Pulmonary artery endothelial cell (primary cell): ENCODE results near the gene CENPA. TPM values are rescaled to one million over a fixed set of nuclear protein-coding genes. Genes with fewer than 3 reads are reported as not detected.
"Not testable (repeated sequence)": the region's sequence is repeated elsewhere in the genome, so short reads cannot be mapped to it uniquely, and the experiment has no call there.

Experiments
- DNase-seq: peaks from one replicate; pipeline ENCODE4 v3.0.0-alpha.2; 2011; ENCODE audit warnings: low read depth, low spot score
- total RNA-seq: library from RNA; depleted of rRNA; stranded (reverse); fragments of >200 nt; gene quantifications from 2 replicates; pipeline ENCODE4 v1.2.3, GENCODE V29; 2014

CENPA gene
- total RNA-seq, 1 donor from 2014 or later = 14.2 TPM

- no peak for DNase-seq
These were observed 562 bp downstream of the CENPA start for GRCh38 chr2:26786207-26787028.

DNA sequence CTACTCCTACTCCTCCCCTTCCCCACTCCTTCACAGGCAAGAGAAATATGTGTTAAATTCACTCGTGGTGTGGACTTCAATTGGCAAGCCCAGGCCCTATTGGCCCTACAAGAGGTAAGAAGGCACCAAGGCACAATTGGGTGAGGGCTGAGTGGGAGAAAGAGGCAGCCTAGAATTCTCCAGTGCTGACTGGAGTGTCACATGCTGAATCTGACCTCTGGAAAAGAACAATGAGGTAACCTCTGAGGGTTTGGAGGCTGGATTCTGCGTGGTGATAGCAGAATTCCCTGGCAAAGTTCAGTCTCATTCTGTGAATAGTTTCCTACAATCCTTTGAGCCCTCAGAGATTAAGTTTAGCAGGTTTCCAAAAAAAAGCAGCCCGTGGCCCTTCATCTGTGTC is 6.9 kb downstream of the CENPA start:
- DNase-seq = no peak

GRCh38 chr2:26793518-26793917 is 7.7 kb downstream of the CENPA start:
- no peak for DNase-seq

DNA sequence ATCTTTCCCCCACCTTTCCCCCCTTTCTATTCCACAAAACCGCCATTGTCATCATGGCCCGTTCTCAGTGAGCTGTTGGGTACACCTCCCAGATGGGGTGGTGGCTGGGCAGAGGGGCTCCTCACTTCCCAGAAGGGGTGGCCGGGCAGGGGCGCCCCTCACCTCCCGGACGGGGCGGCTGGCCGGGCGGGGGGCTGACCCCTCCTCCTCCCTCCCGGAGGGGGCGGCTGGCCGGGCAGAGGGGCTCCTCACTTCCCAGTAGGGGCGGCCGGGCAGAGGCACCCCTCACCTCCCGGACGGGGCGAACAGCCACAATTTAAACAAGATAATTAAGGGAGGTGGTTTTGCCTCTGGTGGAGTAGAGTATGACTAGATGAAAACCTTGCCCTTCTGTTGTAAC is 9.3 kb downstream of the CENPA start:
- DNase-seq = not testable (repeated sequence)

- no peak for DNase-seq
These were observed 15.5 kb downstream of the CENPA start for GRCh38 chr2:26801328-26801727.

GRCh38 chr2:26801796-26802195 is 15.9 kb downstream of the CENPA start:
- DNase-seq = no peak

DNA sequence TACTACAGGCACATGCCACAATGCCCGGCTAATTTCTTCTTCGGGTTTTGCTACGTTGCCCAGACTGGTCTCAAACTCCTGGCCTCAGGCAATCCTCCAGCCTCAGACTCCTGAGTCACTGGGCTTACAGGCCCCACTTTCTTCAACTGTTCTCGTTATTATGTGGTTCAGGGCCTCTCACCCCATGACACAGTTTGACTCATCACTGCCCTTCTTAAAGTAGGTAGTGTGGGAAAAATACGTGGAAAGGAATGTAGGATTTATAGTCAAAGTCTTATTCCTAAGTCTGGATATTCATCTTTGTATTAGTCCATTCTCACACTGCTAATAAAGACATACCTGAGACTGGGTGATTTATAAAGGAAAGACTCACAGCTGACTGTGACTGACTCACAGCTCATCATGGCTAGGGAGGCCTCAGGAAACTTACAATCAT is 19.4 kb downstream of the CENPA start:
- no peak for DNase-seq

DNA sequence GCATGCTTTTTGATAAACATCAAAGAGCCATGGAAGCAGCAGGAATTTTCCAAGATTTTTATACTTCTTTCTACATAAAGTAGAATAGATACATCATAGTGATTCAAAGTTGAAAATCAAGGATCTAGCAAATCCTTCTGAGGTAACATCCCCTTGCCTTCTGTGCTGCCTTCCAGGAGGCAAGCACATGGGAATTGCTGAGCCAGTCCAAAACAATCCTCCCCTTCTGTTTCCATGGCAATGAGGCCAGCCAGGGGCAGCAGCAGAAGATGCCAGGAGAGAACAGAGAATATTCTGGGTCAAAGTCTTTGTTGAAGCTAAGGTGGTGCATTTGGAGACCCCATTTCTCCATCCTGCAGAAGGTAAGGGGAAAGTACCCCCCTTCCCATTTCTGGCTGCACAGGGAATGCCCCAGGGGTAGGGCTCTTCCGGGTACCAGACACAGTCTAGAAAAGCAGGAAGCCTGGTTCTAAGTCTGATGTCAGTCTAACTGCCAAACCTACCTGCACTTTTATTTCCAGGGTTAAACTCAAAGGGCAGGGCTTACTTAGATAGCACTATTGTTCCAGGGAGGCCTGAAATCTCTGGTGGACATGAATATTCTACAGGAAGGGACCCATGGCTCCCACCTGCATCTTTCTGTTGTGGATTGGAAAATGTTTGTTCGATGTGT is 22.1 kb downstream of the CENPA start:
- DNase-seq = no peak

DNA sequence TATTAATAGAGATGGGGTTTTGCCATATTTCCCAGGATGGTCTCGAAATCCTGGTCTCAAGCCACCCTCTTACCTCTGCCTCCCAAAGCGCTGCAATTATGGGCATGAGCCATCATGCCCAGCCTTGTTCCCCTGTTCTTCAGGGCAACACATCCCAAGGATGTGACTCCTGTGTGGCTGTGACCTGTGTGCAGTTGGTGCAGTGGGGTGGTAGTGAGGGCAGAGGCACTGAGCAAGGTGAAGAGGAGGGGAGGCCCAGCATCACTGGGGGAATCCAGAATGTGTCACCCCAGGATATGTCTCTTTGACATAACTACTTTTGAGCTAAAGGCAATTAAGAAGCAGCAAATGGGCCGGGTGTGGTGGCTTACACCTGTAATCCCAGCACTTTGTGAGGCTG is 23.4 kb downstream of the CENPA start:
- no peak for DNase-seq

GRCh38 chr2:26809876-26810577 is 24.2 kb downstream of the CENPA start:
- DNase-seq = no peak

DNA sequence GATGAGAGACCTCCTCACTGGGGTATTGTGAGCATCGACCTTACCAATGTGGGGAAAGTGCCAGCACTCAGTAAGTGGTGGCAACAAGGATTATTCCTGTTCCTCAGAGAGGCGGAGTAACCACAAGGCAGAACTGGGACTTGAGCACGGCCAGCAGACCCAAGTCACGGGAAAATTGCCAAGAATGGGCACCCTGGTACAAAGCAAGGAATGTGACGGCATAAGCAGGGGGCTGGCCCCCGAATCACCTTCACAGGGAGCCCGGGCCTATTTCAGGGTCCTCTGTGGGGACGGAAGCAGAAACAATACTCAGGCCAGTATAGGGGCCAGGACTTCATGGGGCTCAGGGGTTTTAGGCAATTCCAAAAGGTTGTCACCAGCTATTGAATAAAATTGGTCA is 25.4 kb downstream of the CENPA start:
- no peak for DNase-seq

- DNase-seq = no peak
These were observed 26.2 kb downstream of the CENPA start for GRCh38 chr2:26811791-26812694.

DNA sequence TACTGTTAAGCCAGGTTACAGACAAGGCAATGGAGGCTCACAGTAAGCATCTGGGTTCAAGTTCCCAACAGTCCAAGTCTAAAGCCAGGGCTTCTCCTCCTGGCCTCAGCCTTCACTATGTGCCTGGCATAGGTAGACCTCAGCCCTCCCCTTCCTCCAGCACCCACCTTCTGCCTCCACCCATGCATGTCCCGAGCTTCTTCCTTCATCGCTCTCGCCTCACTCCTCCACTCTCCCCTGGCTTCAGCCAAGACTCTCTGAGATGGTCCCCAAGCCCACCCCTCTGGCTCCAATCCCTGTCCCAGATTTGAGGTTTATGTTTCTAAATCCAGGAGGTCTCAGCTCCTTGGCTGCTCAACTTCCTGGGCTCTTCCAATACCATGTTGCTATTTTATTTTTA is 26.9 kb downstream of the CENPA start:
- DNase-seq = no peak

DNA sequence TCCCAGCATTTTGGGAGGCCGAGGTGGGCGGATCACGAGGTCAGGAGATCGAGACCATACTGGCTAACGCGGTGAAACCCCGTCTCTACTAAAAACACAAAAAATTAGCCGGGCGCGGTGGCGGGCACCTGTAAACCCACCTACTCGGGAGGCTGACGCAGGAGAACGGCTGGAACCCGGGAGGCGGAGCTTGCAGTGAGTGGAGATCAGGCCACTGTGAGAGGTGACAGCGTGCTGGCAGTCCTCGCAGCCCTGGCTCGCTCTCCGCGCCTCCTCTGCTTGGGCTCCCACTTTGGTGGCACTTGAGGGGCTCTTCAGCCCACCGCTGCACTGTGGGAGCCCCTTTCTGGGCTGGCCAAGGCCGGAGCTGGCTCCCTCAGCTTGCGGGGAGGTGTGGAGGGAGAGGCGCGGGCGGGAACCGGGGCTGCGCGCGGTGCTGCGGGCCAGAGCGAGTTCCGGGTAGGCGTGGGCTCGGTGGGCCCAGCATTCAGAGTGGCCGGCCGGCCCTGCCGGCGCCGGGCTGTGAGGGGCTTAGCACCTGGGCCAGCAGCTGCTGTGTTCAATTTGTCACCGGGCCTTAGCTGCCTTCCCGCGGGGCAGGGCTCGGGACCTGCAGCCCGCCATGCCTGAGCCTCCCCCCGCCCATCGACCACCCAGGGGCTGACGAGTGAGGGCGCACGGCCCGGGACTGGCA is 28.4 kb downstream of the CENPA start:
- not testable (repeated sequence) for DNase-seq

DNA sequence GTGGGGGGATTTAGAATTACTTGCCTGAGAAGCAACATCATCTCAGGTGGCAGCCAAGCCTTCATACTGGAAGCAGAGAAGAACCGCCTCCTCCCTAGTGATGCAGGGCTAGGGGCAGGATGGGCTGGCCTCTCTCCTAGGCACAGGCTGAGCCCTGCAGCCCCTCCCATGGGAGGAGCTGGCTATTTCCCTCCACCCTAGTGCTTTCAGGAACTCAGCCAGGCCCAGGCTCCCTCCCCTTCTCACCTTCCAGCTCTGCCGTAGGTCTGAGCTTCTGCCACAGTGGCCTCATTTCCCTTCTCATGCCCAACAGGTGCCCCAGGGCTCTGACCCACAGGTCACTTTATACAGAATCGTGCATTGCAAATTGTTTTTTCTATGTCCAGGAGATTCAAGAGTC is 31.0 kb downstream of the CENPA start:
- DNase-seq = no peak

GRCh38 chr2:26818255-26818654 is 32.4 kb downstream of the CENPA start:
- DNase-seq = no peak

DNA sequence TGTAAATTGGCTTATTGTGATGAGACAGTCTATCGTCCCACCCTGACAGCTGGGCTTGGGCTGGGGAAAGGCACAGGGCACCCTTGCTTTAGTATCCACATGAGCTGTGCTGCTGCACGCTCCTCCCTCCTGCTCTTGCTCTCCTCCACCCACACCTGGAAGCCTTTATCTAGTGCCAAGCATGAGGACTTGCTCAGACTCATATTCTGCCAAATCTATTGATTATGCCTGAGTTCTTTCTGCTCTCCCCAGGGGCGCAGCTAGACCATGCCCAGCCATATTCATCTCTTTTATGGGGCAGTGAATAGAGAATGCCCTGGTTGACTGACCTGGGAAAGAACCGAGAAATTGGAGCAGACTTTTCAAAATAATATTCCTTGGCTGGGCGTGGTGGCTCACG is 33.1 kb downstream of the CENPA start:
- no peak for DNase-seq

DNA sequence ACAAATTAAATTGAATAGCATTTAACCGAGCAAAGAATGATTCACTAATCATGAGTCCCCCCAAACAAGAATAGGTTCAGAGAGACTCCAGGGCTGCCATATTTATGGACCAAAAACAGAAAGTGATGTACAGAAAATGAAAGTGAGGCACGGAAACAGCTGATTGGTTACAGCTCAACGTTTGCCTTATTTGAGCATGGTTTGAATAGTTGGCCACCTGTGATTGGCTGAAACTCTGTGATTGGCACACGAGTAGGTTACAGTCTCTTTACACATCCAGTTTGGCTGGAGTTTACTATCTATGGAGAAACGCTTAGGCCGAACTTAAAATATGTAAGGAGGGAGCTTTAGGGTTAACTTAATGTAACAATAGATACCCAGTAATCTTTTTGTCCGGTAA is 35.1 kb downstream of the CENPA start:
- DNase-seq = no peak

- no peak for DNase-seq
These were observed 37.0 kb downstream of the CENPA start for GRCh38 chr2:26822877-26823276.

- DNase-seq = no peak
These were observed 52.5 kb downstream of the CENPA start for GRCh38 chr2:26838121-26838906.
